ENCODE measurements around the gene ECI1.
"Not testable (repeated sequence)": the region's sequence is repeated elsewhere in the genome, so short reads cannot be mapped to it uniquely, and the experiment has no call there.

Gene ECI1

DNA sequence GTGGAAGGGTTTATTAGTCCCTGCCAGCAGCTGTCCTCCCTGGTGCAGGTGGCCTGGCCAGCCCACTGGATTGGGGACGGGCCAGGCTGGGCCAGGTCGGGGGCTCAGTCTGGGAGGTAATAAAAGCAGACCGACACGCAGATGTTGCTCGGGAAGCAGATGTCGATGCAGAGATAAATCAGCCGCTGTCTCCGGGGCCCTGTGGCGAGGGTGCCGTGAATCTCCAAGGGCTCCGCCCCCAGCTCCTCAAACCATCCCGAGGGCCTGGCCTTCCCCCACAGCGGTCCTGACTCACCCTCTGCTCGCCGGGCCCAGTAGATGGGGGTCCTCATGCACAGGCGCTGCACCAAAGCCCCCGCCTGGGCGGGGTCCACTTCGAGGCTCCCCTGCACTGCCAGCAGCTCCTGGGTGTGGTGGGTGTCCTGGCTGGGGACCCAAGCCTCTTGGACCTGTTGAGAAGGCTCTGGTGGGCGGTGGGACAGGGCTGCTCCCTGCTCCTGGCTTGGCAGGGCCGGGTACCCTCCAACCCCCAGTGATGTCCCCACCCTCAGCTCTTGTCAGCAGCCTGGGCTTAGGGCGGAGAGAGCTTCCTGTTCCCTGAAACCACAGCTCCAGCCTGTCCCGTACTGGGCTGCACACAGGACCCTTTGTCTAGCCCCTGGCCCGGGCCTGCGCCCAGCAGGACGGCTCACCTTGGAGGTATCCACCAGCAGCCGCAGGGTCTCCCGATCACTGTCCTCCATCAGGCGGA, 42.0 kb downstream of the ECI1 start:
- DNase-seq, result no peak

GRCh38 chr16:2208772-2209171, 42.6 kb downstream of the ECI1 start:
- no peak for DNase-seq

DNA sequence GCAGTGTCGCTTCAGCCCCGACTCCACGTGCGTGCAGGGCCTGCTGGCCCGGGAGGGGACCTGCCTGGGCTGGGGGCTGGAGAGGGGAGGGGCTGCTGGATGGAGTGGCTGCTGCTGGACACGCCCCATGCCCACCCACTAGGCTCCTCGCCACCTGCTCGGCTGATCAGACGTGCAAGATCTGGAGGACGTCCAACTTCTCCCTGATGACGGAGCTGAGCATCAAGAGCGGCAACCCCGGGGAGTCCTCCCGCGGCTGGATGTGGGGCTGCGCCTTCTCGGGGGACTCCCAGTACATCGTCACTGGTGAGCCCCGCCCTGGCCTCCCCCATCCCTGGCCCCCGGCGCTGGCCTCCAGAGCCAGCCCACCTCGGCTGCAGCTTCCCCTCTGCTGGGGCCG, 43.1 kb downstream of the ECI1 start:
- no peak for DNase-seq

GRCh38 chr16:2207872-2208271, 43.5 kb downstream of the ECI1 start:
- DNase-seq, result no peak

DNA sequence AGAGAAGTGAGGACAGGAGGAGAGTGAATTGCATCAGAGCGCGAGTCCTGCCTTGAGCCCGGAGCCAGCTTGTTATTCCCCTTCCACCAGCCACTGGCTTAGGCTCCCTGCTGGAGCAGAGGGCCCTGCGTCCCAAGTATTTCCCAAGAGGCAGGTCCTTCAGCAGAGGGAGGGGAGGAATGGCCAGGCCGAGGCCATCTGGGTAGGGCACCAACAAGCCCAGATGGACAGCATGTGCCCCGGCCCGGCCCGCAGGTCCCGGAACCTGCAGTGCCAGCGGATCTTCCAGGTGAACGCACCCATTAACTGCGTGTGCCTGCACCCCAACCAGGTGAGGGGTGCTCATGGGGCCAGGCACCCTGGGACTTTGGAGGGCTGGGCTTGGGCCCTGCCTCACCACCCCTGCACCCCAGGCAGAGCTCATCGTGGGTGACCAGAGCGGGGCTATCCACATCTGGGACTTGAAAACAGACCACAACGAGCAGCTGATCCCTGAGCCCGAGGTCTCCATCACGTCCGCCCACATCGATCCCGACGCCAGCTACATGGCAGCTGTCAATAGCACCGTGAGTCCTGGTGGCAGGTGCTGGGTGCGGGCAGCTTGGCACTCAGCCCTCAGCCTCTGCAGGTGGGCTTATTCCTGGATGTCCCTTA, 44.5 kb downstream of the ECI1 start:
- DNase-seq, result no peak

GRCh38 chr16:2206420-2206779, 45.0 kb downstream of the ECI1 start:
- DNase-seq, result no peak

GRCh38 chr16:2205967-2206313, 45.4 kb downstream of the ECI1 start:
- no peak for DNase-seq

GRCh38 chr16:2205104-2205966, 46.1 kb downstream of the ECI1 start, which contains the start of gene MLST8:
TSS of gene MLST8 (plus strand) at chr16:2205454. CDS start at chr16:2206086, 632 bp downstream.
- peak; percentile 69 for DNase-seq

DNA sequence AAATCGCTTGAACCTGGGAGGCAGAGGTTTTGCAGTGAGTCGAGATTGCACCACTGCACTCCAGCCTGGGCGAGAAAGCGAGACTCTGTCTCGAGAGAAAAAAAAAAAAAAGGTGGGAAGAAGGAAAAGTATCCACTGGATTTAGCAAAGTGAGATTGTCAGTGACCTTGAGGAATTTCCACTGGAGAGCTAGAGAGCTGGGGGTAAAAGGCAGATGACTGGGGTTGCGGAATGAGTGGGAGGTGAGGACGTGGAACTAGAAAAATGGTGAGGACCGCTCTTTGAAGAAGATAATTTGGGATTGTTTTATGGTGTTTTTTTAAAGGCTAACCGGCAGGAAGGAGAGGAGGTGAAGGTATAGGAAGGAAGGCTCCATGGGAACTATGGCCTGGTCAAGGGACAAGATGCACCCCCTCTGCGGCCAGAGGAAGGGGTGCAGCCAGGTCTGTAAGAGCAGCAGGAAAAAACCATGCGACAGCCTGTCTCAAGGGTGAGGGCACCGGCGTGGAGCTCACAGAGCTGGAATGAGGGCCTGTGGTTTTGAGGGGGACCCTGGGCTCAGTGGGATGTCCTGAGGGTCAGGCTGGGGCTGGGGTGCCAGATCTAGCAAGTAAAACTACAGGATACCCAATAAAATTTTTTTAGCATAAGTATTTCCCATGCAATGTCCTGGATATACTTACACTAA, 46.8 kb downstream of the ECI1 start:
- no peak for DNase-seq

- DNase-seq, result not testable (repeated sequence)
Observed at GRCh38 chr16:2203119-2203688, 48.2 kb downstream of the ECI1 start.

- DNase-seq, result no peak
Observed at GRCh38 chr16:2200313-2200712, 51.1 kb downstream of the ECI1 start.

DNA sequence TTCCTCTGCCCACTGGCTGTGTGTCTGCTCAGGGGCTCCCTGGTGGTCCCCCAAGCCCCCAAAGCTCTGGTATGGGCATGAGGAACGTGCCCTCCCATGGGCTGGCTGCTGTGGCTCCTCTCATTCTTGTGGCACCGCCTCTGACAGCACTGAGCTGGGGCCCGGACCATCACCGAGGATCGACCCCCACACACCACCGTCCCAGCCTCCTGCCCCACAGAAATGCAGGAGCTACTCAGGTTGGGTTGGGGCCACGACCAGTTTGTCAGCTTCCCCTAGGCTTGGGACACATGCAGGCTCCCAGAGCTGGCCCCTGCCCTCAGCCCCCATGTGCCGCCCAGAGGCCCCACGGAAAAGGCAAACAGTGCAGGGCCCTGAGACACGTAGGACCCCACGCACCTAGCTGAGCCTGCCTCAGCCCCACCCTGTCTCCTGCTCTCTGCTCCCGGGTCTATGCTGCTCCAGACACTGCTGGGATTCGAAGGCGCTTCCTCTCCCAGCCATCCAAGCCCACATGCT, 51.7 kb downstream of the ECI1 start:
- no peak for DNase-seq

GRCh38 chr16:2199095-2199494, 52.3 kb downstream of the ECI1 start:
- DNase-seq, result no peak

GRCh38 chr16:2198283-2198682, 53.1 kb downstream of the ECI1 start:
- no peak for DNase-seq

- DNase-seq, result no peak
Observed at GRCh38 chr16:2197765-2198164, 53.6 kb downstream of the ECI1 start.

DNA sequence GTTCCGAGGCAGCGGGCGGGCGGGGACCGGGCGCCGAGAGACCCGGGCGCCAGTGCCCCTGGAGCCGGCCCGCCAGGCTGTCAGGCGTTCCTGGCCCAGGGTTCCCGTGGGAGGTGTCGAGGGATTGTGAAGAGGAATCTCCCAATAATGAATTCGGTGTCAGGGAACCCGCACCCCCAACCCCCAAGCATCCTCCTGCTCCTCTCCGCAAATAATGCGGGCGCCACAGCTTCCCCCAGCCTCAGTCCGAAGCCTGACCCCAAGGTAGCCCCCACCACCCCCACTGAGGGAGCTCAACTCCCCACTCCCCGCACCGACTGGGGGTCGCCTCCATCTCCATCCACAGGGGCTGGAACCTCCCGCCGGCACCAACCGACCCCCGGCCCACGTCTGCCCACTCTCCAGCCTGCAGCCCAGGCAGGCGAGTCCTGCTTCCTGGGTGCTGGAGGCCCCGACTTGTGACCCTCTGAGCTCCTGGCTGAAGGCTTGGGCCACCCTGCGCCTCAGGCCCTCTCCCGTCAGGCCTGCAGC, 54.3 kb downstream of the ECI1 start:
- no peak for DNase-seq

DNA sequence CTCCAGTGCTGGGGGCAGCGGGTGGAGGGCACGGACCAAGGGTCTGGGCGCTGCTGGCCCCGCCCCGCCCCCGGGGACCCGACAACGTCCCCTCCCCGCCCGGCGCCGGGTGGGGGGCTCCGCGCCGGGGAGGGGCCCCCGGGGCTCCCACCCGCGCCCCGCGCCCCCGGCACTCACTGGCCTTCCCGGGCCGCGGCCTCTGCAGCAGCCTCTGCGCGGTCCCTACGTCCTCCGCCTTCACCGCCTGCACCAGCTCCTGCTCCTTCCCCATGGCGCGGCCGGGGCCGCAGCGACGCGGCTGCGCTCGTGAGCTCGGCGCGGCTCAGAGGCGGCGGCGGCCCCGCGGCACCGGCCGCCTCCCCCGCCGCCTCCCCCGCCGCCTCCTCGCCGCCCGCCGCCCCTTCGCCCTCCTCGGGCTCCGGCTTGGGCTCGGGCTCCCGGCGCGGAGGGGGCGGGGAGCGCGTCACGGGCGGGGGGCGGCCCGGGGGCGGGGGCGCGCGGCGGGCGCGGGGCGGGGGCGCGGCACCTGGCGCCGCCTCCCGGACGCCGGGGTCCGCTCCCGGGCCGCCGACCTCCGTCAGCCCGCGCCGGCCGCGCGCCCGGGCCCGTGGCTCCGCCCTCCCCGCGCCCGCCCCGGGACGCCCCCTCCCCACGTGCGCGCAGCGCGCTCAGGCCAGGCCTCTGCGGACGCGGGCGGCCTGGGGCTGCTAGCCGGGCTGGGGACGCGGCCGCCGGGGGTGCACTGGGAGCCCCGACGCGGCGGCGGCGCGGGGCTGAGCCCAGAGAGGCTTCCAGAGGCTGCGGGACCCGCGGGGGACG, 55.0 kb downstream of the ECI1 start, which contains the start of gene CASKIN1:
Gene CASKIN1 (minus strand): TSS at position 444 of the 819 bp plus-strand sequence. CDS start 173 bp downstream, at position 271.
- DNase-seq, result no peak

DNA sequence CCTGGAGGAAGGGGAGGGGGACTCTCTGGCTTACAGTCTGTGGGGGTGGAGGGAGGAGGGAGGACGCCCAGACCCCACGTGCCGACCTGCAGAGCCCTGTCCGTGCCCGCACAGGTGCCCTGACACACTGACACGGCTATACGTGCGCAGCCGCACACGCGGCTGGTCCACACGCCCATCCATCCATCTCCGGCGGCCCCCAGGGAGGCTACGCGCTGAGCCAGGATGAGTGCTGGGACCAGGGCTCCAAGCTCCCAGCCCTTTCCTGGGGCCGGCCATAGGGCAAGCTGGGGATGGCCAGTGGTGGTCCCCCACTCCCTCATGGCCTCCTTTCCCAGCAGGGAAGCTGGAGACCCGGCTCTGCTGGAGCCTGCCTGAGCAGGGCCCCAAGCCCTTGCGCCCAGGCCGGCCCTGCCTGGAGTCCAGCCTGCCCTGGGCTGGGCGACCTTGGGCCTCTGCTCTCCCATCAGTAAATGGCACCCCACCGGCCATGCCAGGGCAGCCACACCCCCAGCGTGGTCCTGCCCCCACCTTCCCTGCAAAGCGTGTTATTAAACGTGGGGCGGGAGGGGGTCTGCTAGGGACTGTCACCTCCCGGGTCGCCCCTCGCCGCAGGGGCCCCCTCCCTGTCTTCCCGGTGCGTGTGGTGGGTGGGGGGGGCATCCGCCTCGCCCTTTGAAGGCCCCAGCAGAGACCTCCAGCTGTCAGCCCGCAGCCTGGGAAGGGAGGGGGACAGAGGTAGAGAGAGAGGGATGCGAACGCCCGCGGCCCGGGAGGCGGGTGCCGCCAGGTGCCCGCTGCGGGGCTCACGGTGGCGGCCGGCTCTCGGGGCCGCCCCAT, 55.8 kb downstream of the ECI1 start:
- no peak for DNase-seq

- peak; percentile 30 for DNase-seq
Observed at GRCh38 chr16:2194852-2195321, 56.5 kb downstream of the ECI1 start.

All from DMS153 (cell line).